Measurements from ENCODE around the gene GFM1. TPM values are rescaled to one million over a fixed set of nuclear protein-coding genes. Genes with fewer than 3 reads are reported as not detected.

Gene GFM1
- total and polyA plus RNA-seq, 2 donors (not counting 1 experiment from before 2014, with no cell fraction given), result 9.8 to 46.0 TPM

- CTCF ChIA-PET, result no interaction called here
- no peak for DNase-seq
- Histone ChIP-seq H4K20me1 (ENCODE audit: control insufficient read depth, insufficient read depth, low read length, poor library complexity, severe bottlenecking) (no peaks in the 10 kb centered on the region), H3K4me1 (ENCODE audit: control insufficient read depth in 2 of 2, insufficient read depth in 2 of 2, low read length in 2 of 2) (no peaks in the 10 kb centered on the region), H3K9me3 (ENCODE audit: control extremely low read depth in 1 of 3, control insufficient read depth in 2 of 3, insufficient read depth in 1 of 3, low read length in 2 of 3) (no peaks in the 10 kb centered on the region), H3K4me3 (ENCODE audit: control extremely low read depth in 1 of 5, extremely low read depth in 1 of 5, insufficient read depth in 1 of 5, low read depth in 2 of 5, low read length in 4 of 5) (no peak overlapping the region), H3K27ac (ENCODE audit: low read length in 2 of 2) (no peak overlapping the region), H3K4me2 (replicated peaks; ENCODE audit: low read depth, low read length, poor library complexity, severe bottlenecking) (no peak overlapping the region), H2AFZ (ENCODE audit: insufficient read depth, low read depth, low read length, poor library complexity, severe bottlenecking) (no peak overlapping the region), H3K36me3 (replicated peaks in 1 of 2; ENCODE audit: control extremely low read depth in 1 of 2, control insufficient read depth in 1 of 2, extremely low read depth in 1 of 2, insufficient read depth in 2 of 2, low read length in 1 of 2) (no peaks in the 10 kb centered on the region), H3K9ac (ENCODE audit: low read length) (no peak overlapping the region), H3K27me3 (replicated peaks in 1 of 4; ENCODE audit: control extremely low read depth in 1 of 4, control insufficient read depth in 3 of 4, insufficient read depth in 4 of 4, low read length in 3 of 4) (no peaks in the 10 kb centered on the region), H3K79me2 (ENCODE audit: control insufficient read depth, insufficient read depth, low read length) (no peaks in the 10 kb centered on the region)
- Mint-ChIP-seq H3K4me3 (no peak overlapping the region), H3K4me1 (no peaks in the 10 kb centered on the region), H3K9me3 (ENCODE audit: insufficient read depth) (no peaks in the 10 kb centered on the region), H3K27ac (no peak overlapping the region), H3K27me3 (peaks cover 4% of the 10 kb centered on the region)
- TF ChIP-seq EZH2 (IDR thresholded peaks at IDR 0.05; ENCODE audit: borderline replicate concordance, insufficient read depth, low read depth, low read length, poor library complexity, severe bottlenecking), result no peak
- no peak for TF ChIP-seq CTCF (IDR thresholded peaks at IDR 0.05)
- no peak for ATAC-seq (ENCODE audit: low read depth)
- POLR2A ChIA-PET, result no interaction called here
- intact Hi-C loops (cut with micrococcal nuclease), result no loop called here
Observed at GRCh38 chr3:158602227-158602626, 42.1 kb upstream of the GFM1 start.

GRCh38 chr3:158617982-158618875, 26.1 kb upstream of the GFM1 start:
- Histone ChIP-seq H3K36me3 (replicated peaks in 1 of 2; ENCODE audit: control extremely low read depth in 1 of 2, control insufficient read depth in 1 of 2, extremely low read depth in 1 of 2, insufficient read depth in 2 of 2, low read length in 1 of 2) (no peaks in the 10 kb centered on the region), H3K27me3 (replicated peaks in 1 of 4; ENCODE audit: control extremely low read depth in 1 of 4, control insufficient read depth in 3 of 4, insufficient read depth in 4 of 4, low read length in 3 of 4) (no peaks in the 10 kb centered on the region), H2AFZ (ENCODE audit: insufficient read depth, low read depth, low read length, poor library complexity, severe bottlenecking) (no peak overlapping the region), H3K4me3 (ENCODE audit: control extremely low read depth in 1 of 5, extremely low read depth in 1 of 5, insufficient read depth in 1 of 5, low read depth in 2 of 5, low read length in 4 of 5) (no peak overlapping the region), H4K20me1 (ENCODE audit: control insufficient read depth, insufficient read depth, low read length, poor library complexity, severe bottlenecking) (no peaks in the 10 kb centered on the region), H3K4me2 (replicated peaks; ENCODE audit: low read depth, low read length, poor library complexity, severe bottlenecking) (no peak overlapping the region), H3K27ac (ENCODE audit: low read length in 2 of 2) (no peak overlapping the region), H3K79me2 (ENCODE audit: control insufficient read depth, insufficient read depth, low read length) (no peaks in the 10 kb centered on the region), H3K4me1 (ENCODE audit: control insufficient read depth in 2 of 2, insufficient read depth in 2 of 2, low read length in 2 of 2) (no peaks in the 10 kb centered on the region), H3K9me3 (ENCODE audit: control extremely low read depth in 1 of 3, control insufficient read depth in 2 of 3, insufficient read depth in 1 of 3, low read length in 2 of 3) (peaks cover 2 to 23% (median 6%) of the 10 kb centered on the region in 3 donors), H3K9ac (ENCODE audit: low read length) (no peak overlapping the region)
- no peak for DNase-seq
- no peaks in the 10 kb centered on the region for H3K9me3 Mint-ChIP-seq (ENCODE audit: insufficient read depth)
- TF ChIP-seq CTCF (IDR thresholded peaks at IDR 0.05) (no peak), EZH2 (IDR thresholded peaks at IDR 0.05; ENCODE audit: borderline replicate concordance, insufficient read depth, low read depth, low read length, poor library complexity, severe bottlenecking) (no peak)
- H3K4me1 Mint-ChIP-seq, result no peaks in the 10 kb centered on the region
- no peak overlapping the region for H3K27ac Mint-ChIP-seq
- CTCF ChIA-PET, result no interaction called here
- H3K27me3 Mint-ChIP-seq, result peaks cover 11% of the 10 kb centered on the region
- no peak for ATAC-seq (ENCODE audit: low read depth)
- intact Hi-C loops (cut with micrococcal nuclease), result no loop called here
- POLR2A ChIA-PET, result no interaction called here
- no CpG with 5 or more reads among the region's 1 CpG for WGBS (ENCODE audit: insufficient coverage)
- no peak overlapping the region for H3K4me3 Mint-ChIP-seq

All from B cell (primary cell).